Omental fat pad (tissue), 4 donors: Measurements from ENCODE around the gene EZH1. TPM values are rescaled to one million over a fixed set of nuclear protein-coding genes. Genes with fewer than 3 reads are reported as not detected.
A peak's percentile ranks its signal among the peaks of the same experiment; 100 is the strongest.

Source experiments
- ATAC-seq: fragments of 150-250 bp; one replicate; pipeline ENCODE4 v1.9.1; 2016; ENCODE audit warnings: mild to moderate bottlenecking, moderate library complexity; ENCODE audit not compliant: low FRiP score
- DNase-seq: peaks from one replicate; pipeline ENCODE4 v3.0.0-alpha.2; 2019; ENCODE audit warnings: low spot score
- total RNA-seq, 4 donors: library from RNA; depleted of rRNA; stranded (reverse); fragments of >200 nt; gene quantifications; one replicate each; pipeline ENCODE4 v1.1.0, GENCODE V29; 2016
- TF ChIP-seq, protein P1 (sequence below), 3 donors: fragments of 450-650 bp; IDR thresholded peaks; one replicate each; pipeline ENCODE4 v1.5.1; 2016 to 2017; ENCODE audit warnings: antibody characterized with exemption in 3 of 3, mild to moderate bottlenecking in 3 of 3, moderate library complexity in 2 of 3

Gene EZH1
- total RNA-seq, 4 donors from 2014 or later = 42.0 to 91.1 (median 50.9) TPM

DNA sequence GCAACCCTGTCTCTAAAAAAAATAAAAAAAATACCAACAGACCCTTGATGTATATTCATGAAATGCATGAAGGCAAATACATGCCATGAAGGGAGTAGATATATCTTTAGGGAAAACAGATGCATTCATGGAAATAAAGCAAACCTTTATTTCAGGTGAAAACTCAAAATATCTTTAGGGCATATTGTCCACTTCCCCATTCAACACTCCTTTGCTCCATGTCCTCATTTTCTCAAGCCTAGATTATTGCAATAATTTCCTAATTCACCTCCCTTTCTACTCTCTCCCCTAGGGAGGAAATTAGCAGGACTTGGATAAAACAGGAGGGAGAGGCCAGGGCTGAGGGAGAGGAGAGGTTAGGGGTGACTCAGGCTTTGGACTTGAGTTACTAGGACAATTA is 22.7 kb upstream of the EZH1 start:
- DNase-seq (no peak), ATAC-seq (no peak)
- TF ChIP-seq, protein P1, sequence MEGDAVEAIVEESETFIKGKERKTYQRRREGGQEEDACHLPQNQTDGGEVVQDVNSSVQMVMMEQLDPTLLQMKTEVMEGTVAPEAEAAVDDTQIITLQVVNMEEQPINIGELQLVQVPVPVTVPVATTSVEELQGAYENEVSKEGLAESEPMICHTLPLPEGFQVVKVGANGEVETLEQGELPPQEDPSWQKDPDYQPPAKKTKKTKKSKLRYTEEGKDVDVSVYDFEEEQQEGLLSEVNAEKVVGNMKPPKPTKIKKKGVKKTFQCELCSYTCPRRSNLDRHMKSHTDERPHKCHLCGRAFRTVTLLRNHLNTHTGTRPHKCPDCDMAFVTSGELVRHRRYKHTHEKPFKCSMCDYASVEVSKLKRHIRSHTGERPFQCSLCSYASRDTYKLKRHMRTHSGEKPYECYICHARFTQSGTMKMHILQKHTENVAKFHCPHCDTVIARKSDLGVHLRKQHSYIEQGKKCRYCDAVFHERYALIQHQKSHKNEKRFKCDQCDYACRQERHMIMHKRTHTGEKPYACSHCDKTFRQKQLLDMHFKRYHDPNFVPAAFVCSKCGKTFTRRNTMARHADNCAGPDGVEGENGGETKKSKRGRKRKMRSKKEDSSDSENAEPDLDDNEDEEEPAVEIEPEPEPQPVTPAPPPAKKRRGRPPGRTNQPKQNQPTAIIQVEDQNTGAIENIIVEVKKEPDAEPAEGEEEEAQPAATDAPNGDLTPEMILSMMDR (IDR thresholded peaks at IDR 0.05) = no peak

- no peak for DNase-seq
- no peak for ATAC-seq
- TF ChIP-seq, protein P1 (IDR thresholded peaks at IDR 0.05) = no peak
Observed at GRCh38 chr17:42766124-42766523, 21.3 kb upstream of the EZH1 start.

DNA sequence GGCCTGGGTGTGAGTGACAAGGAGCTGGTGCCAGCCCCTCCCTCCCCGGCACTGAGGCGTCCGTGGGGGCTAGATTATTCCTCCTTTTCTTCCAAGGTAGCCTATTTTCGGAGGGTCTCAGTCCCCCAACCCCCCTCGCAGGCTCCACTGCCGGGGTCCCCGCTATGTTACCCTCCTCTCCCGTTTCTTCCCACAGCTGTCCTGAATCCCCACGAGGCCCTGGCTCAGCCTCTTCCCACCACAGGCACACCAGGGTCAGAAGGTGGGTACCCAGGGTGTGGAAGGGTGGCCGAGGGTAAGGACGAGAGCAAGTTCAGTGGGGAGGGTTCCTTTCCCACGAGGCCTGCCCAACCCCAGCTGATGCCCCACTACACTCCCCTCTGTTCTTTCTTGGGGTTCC is 16.8 kb upstream of the EZH1 start:
- ATAC-seq (no peak), DNase-seq (no peak)
- TF ChIP-seq, protein P1 (IDR thresholded peaks at IDR 0.05) = no peak

- ATAC-seq (peak; percentile 53), DNase-seq (peak; percentile 22)
- TF ChIP-seq, protein P1 (IDR thresholded peaks at IDR 0.05) = no peak
Observed at GRCh38 chr17:42760652-42761581, 16.1 kb upstream of the EZH1 start, which contains the start of gene RAMP2. TSS of gene RAMP2 (plus strand) at chr17:42761227. CDS start at chr17:42761262, 35 bp downstream.

- TF ChIP-seq, protein P1 (IDR thresholded peaks at IDR 0.05) = no peak
- DNase-seq (peak; percentile 13), ATAC-seq (no peak)
Observed at GRCh38 chr17:42759982-42760651, 15.3 kb upstream of the EZH1 start.

- TF ChIP-seq, protein P1 (IDR thresholded peaks at IDR 0.05) = no peak
- peak; percentile 46 for ATAC-seq
- DNase-seq = no peak
Observed at GRCh38 chr17:42754782-42755181, 9.9 kb upstream of the EZH1 start.
